Mesendoderm (in vitro differentiated cells): ENCODE measurements around the gene EVI2B.

Source experiments
- DNase-seq: peaks from one replicate; pipeline ENCODE4 v3.0.0; 2013
- H2AK5ac ChIP-seq: 2 replicates; pipeline ENCODE4 v1.6.1; 2013; ENCODE audit warnings: low read length, inconsistent platforms
- H2BK120ac ChIP-seq: 2 replicates; pipeline ENCODE4 v1.6.1; 2013; ENCODE audit warnings: low read depth, mild to moderate bottlenecking, low read length, moderate library complexity, mixed read lengths
- H2BK15ac ChIP-seq: replicated peaks from 2 replicates; pipeline ENCODE4 v1.6.1; 2013; ENCODE audit warnings: low read depth, mild to moderate bottlenecking, moderate library complexity
- H2BK5ac ChIP-seq: 2 replicates; pipeline ENCODE4 v1.6.1; 2013; ENCODE audit warnings: low read length, inconsistent platforms
- H3K18ac ChIP-seq: 2 replicates; pipeline ENCODE4 v1.6.1; 2013; ENCODE audit warnings: mild to moderate bottlenecking, low read length, mixed read lengths
- H3K23ac ChIP-seq: one replicate; pipeline ENCODE4 v1.6.1; 2013; ENCODE audit warnings: low read length
- H3K27ac ChIP-seq: 2 replicates; pipeline ENCODE4 v1.5.1; 2013; ENCODE audit warnings: low read depth, mild to moderate bottlenecking, inconsistent platforms, low read length, moderate library complexity
- H3K27me3 ChIP-seq: 2 replicates; pipeline ENCODE4 v1.6.1; 2013; ENCODE audit warnings: low read length, control low read depth, mild to moderate bottlenecking, inconsistent platforms; ENCODE audit not compliant: insufficient read depth, poor library complexity
- H3K36me3 ChIP-seq: 2 replicates; pipeline ENCODE4 v1.6.1; 2013; ENCODE audit warnings: low read length, inconsistent platforms; ENCODE audit not compliant: control insufficient read depth, insufficient read depth
- H3K4ac ChIP-seq: one replicate; pipeline ENCODE4 v1.6.1; 2013; ENCODE audit warnings: low read depth, mild to moderate bottlenecking, low read length, moderate library complexity
- H3K4me1 ChIP-seq: 2 replicates; pipeline ENCODE4 v1.6.1; 2013; ENCODE audit warnings: low read depth, low read length, inconsistent platforms; ENCODE audit not compliant: control insufficient read depth
- H3K4me2 ChIP-seq: 2 replicates; pipeline ENCODE4 v1.6.1; 2013; ENCODE audit warnings: low read length
- H3K4me3 ChIP-seq: 2 replicates; pipeline ENCODE4 v1.5.1; 2013; ENCODE audit warnings: mild to moderate bottlenecking, low read length
- H3K56ac ChIP-seq: one replicate; pipeline ENCODE4 v1.6.1; 2013; ENCODE audit warnings: low read length
- H3K79me1 ChIP-seq: 2 replicates; pipeline ENCODE4 v1.6.1; 2013; ENCODE audit warnings: low read length, inconsistent platforms
- H3K79me2 ChIP-seq: 2 replicates; pipeline ENCODE4 v1.6.1; 2013; ENCODE audit warnings: mild to moderate bottlenecking, low read length; ENCODE audit not compliant: control insufficient read depth, insufficient read depth
- H3K9ac ChIP-seq: 2 replicates; pipeline ENCODE4 v1.6.1; 2013; ENCODE audit warnings: low read length, inconsistent platforms
- H4K5ac ChIP-seq: one replicate; pipeline ENCODE4 v1.6.1; 2013; ENCODE audit warnings: low read length
- H4K8ac ChIP-seq: one replicate; pipeline ENCODE4 v1.6.1; 2013; ENCODE audit warnings: low read depth, mild to moderate bottlenecking, control low read depth, low read length, moderate library complexity
- WGBS: extraction: QIAGEN DNeasy Blood & Tissue Kit; methylation state at CpG from one replicate; pipeline ENCODE4 v1.1.7; 2013; ENCODE audit warnings: low lambda C conversion rate, missing lambda C conversion rate; ENCODE audit not compliant: insufficient coverage; ENCODE audit errors: extremely low coverage; 5-methylcytosine and 5-hydroxymethylcytosine counted together

The EVI2B gene

GRCh38 chr17:31309556-31309955, 4.3 kb downstream of the EVI2B start:
- Histone ChIP-seq H3K56ac (no peak overlapping the region), H3K4ac (no peak overlapping the region), H3K79me1 (peaks cover 2% of the 10 kb centered on the region), H4K8ac (no peak overlapping the region), H2BK15ac (no peak overlapping the region), H3K23ac (no peak overlapping the region), H3K18ac (no peak overlapping the region), H2BK5ac (no peak overlapping the region), H3K27ac (no peak overlapping the region), H2AK5ac (no peak overlapping the region), H2BK120ac (no peak overlapping the region), H3K4me3 (no peak overlapping the region), H3K9ac (no peak overlapping the region), H4K5ac (no peak overlapping the region), H3K4me2 (no peak overlapping the region), H3K79me2 (no peaks in the 10 kb centered on the region), H3K27me3 (no peaks in the 10 kb centered on the region), H3K4me1 (no peaks in the 10 kb centered on the region), H3K36me3 (no peaks in the 10 kb centered on the region)
- DNase-seq, result no peak
- WGBS, result no CpG with 5 or more reads among the region's 2 CpGs

GRCh38 chr17:31308372-31309334, 5.2 kb downstream of the EVI2B start:
- no peak overlapping the region for H3K27ac ChIP-seq
- no peaks in the 10 kb centered on the region for H3K79me2 ChIP-seq
- H2BK5ac ChIP-seq, result no peak overlapping the region
- no peak overlapping the region for H3K4me3 ChIP-seq
- no peak overlapping the region for H2BK15ac ChIP-seq
- no peak overlapping the region for H2AK5ac ChIP-seq
- peaks cover 2% of the 10 kb centered on the region for H3K79me1 ChIP-seq
- H3K36me3 ChIP-seq, result no peaks in the 10 kb centered on the region
- H4K5ac ChIP-seq, result no peak overlapping the region
- WGBS, result no CpG with 5 or more reads among the region's 5 CpGs
- H2BK120ac ChIP-seq, result no peak overlapping the region
- H3K56ac ChIP-seq, result no peak overlapping the region
- no peaks in the 10 kb centered on the region for H3K27me3 ChIP-seq
- H3K4me2 ChIP-seq, result no peak overlapping the region
- no peak overlapping the region for H4K8ac ChIP-seq
- H3K4ac ChIP-seq, result no peak overlapping the region
- H3K23ac ChIP-seq, result no peak overlapping the region
- no peaks in the 10 kb centered on the region for H3K4me1 ChIP-seq
- no peak overlapping the region for H3K18ac ChIP-seq
- no peak overlapping the region for H3K9ac ChIP-seq
- no peak for DNase-seq

GRCh38 chr17:31307640-31308039, 6.2 kb downstream of the EVI2B start:
- H3K18ac ChIP-seq, result no peak overlapping the region
- WGBS, result no CpG with 5 or more reads among the region's 1 CpG
- H3K23ac ChIP-seq, result no peak overlapping the region
- no peak overlapping the region for H2AK5ac ChIP-seq
- no peak overlapping the region for H4K5ac ChIP-seq
- H3K36me3 ChIP-seq, result no peaks in the 10 kb centered on the region
- H2BK15ac ChIP-seq, result no peak overlapping the region
- H3K27me3 ChIP-seq, result no peaks in the 10 kb centered on the region
- no peak overlapping the region for H3K4me2 ChIP-seq
- H4K8ac ChIP-seq, result no peak overlapping the region
- no peak overlapping the region for H3K56ac ChIP-seq
- H3K79me2 ChIP-seq, result no peaks in the 10 kb centered on the region
- H3K9ac ChIP-seq, result no peak overlapping the region
- peaks cover 2% of the 10 kb centered on the region for H3K79me1 ChIP-seq
- no peak overlapping the region for H3K4ac ChIP-seq
- no peak overlapping the region for H2BK120ac ChIP-seq
- no peak overlapping the region for H3K4me3 ChIP-seq
- no peak overlapping the region for H3K27ac ChIP-seq
- no peak overlapping the region for H2BK5ac ChIP-seq
- no peaks in the 10 kb centered on the region for H3K4me1 ChIP-seq
- no peak for DNase-seq

GRCh38 chr17:31299624-31300023, 14.2 kb downstream of the EVI2B start:
- Histone ChIP-seq H3K27ac (no peak overlapping the region), H2AK5ac (no peak overlapping the region), H3K18ac (no peak overlapping the region), H3K23ac (no peak overlapping the region), H3K36me3 (no peaks in the 10 kb centered on the region), H4K5ac (no peak overlapping the region), H3K4me1 (no peaks in the 10 kb centered on the region), H3K79me1 (no peaks in the 10 kb centered on the region), H2BK120ac (no peak overlapping the region), H3K27me3 (no peaks in the 10 kb centered on the region), H3K4me3 (no peak overlapping the region), H3K4me2 (no peak overlapping the region), H3K56ac (no peak overlapping the region), H3K4ac (no peak overlapping the region), H4K8ac (no peak overlapping the region), H2BK15ac (no peak overlapping the region), H3K79me2 (no peaks in the 10 kb centered on the region), H2BK5ac (no peak overlapping the region), H3K9ac (no peak overlapping the region)
- no peak for DNase-seq

GRCh38 chr17:31297090-31297489, 16.8 kb downstream of the EVI2B start, which contains the start of gene OMG:
TSS of gene OMG (minus strand) at chr17:31297239. CDS start at chr17:31296331, 908 bp downstream.
- Histone ChIP-seq H3K36me3 (no peaks in the 10 kb centered on the region), H3K56ac (no peak within 1 kb of the TSS), H3K4ac (no peak within 1 kb of the TSS), H3K4me2 (no peak within 1 kb of the TSS), H3K79me1 (no peaks in the 10 kb centered on the region), H3K9ac (no peak within 1 kb of the TSS), H2AK5ac (no peak within 1 kb of the TSS), H2BK5ac (no peak within 1 kb of the TSS), H3K4me1 (no peaks in the 10 kb centered on the region), H3K18ac (no peak within 1 kb of the TSS), H2BK15ac (no peak within 1 kb of the TSS), H2BK120ac (no peak within 1 kb of the TSS), H3K4me3 (no peak within 1 kb of the TSS), H3K23ac (no peak within 1 kb of the TSS), H3K27me3 (no peaks in the 10 kb centered on the region), H3K27ac (no peak within 1 kb of the TSS), H4K5ac (no peak within 1 kb of the TSS), H4K8ac (no peak within 1 kb of the TSS), H3K79me2 (no peaks in the 10 kb centered on the region)
- WGBS, result no CpG with 5 or more reads among the region's 7 CpGs
- DNase-seq, result no peak
